HL-60 (cell line): ENCODE results near the gene KCNQ1.

Experiments used
- DNase-seq, 2 experiments: peaks; one replicate each; pipeline ENCODE4 v3.0.0-alpha.2; 2010 to 2020; ENCODE audit warnings: low read depth in 1 of 2, low spot score in 1 of 2
- H3K27ac ChIP-seq: fragments of 250-450 bp; sonication (Bioruptor Pico); replicated peaks from 2 replicates; pipeline ENCODE4 v1.5.1; 2020; ENCODE audit warnings: mild to moderate bottlenecking, moderate library complexity
- H3K27me3 ChIP-seq: fragments of 250-450 bp; sonication (Bioruptor Pico); 2 replicates; pipeline ENCODE4 v1.5.1; 2021; ENCODE audit warnings: mild to moderate bottlenecking, moderate library complexity; ENCODE audit not compliant: insufficient read depth, poor library complexity, severe bottlenecking
- H3K4me3 ChIP-seq: replicated peaks from 2 replicates; pipeline ENCODE4 v1.5.1; 2011; ENCODE audit warnings: mild to moderate bottlenecking, control low read depth, low read length; ENCODE audit not compliant: insufficient read depth
- GABPA ChIP-seq: IDR thresholded peaks from 2 replicates; pipeline ENCODE4 v1.6.1; 2012; ENCODE audit warnings: low read depth
- POLR2AphosphoS5 ChIP-seq: IDR thresholded peaks from 2 replicates; pipeline ENCODE4 v1.6.1; 2012; ENCODE audit warnings: low read depth
- SPI1 ChIP-seq: IDR thresholded peaks from 2 replicates; pipeline ENCODE4 v1.6.1; 2012; ENCODE audit warnings: low read depth, mild to moderate bottlenecking, borderline replicate concordance
- TF ChIP-seq, protein P1 (sequence below): IDR thresholded peaks from one replicate; pipeline ENCODE4 v1.5.1; 2011; ENCODE audit warnings: low read length, control low read depth, inconsistent platforms; ENCODE audit not compliant: insufficient read depth
- TF ChIP-seq, protein P2 (sequence below): IDR thresholded peaks from 2 replicates; pipeline ENCODE4 v1.6.1; 2012; ENCODE audit warnings: low read depth; ENCODE audit not compliant: insufficient replicate concordance

Gene KCNQ1

DNA sequence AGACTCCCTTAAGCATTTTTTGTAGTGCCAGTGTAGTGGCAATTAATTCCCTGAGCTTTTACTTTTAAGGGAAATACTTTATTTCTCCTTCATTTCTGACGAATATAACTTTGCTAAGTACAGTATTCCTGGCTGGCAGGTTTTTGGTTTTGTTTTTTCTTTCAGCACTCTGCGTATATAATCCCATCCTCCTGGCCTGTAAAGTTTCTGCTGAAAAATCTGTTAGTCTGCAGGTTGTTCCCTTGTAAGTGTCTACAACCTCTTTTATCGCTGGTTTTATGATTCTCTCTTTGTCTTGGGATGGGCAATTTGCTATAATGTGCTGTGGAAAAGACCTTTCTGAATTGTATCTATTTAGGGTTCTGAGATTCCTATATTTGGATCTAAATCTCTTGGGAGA, 198.9 kb downstream of the KCNQ1 start:
- TF ChIP-seq GABPA = no peak
- TF ChIP-seq, protein P1, sequence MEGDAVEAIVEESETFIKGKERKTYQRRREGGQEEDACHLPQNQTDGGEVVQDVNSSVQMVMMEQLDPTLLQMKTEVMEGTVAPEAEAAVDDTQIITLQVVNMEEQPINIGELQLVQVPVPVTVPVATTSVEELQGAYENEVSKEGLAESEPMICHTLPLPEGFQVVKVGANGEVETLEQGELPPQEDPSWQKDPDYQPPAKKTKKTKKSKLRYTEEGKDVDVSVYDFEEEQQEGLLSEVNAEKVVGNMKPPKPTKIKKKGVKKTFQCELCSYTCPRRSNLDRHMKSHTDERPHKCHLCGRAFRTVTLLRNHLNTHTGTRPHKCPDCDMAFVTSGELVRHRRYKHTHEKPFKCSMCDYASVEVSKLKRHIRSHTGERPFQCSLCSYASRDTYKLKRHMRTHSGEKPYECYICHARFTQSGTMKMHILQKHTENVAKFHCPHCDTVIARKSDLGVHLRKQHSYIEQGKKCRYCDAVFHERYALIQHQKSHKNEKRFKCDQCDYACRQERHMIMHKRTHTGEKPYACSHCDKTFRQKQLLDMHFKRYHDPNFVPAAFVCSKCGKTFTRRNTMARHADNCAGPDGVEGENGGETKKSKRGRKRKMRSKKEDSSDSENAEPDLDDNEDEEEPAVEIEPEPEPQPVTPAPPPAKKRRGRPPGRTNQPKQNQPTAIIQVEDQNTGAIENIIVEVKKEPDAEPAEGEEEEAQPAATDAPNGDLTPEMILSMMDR = no peak
- TF ChIP-seq, protein P2, sequence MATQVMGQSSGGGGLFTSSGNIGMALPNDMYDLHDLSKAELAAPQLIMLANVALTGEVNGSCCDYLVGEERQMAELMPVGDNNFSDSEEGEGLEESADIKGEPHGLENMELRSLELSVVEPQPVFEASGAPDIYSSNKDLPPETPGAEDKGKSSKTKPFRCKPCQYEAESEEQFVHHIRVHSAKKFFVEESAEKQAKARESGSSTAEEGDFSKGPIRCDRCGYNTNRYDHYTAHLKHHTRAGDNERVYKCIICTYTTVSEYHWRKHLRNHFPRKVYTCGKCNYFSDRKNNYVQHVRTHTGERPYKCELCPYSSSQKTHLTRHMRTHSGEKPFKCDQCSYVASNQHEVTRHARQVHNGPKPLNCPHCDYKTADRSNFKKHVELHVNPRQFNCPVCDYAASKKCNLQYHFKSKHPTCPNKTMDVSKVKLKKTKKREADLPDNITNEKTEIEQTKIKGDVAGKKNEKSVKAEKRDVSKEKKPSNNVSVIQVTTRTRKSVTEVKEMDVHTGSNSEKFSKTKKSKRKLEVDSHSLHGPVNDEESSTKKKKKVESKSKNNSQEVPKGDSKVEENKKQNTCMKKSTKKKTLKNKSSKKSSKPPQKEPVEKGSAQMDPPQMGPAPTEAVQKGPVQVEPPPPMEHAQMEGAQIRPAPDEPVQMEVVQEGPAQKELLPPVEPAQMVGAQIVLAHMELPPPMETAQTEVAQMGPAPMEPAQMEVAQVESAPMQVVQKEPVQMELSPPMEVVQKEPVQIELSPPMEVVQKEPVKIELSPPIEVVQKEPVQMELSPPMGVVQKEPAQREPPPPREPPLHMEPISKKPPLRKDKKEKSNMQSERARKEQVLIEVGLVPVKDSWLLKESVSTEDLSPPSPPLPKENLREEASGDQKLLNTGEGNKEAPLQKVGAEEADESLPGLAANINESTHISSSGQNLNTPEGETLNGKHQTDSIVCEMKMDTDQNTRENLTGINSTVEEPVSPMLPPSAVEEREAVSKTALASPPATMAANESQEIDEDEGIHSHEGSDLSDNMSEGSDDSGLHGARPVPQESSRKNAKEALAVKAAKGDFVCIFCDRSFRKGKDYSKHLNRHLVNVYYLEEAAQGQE = no peak
- no peak for TF ChIP-seq SPI1
- TF ChIP-seq POLR2AphosphoS5 = no peak
- Histone ChIP-seq H3K4me3 (no peak overlapping the region), H3K27me3 (no peaks in the 10 kb centered on the region)

DNA sequence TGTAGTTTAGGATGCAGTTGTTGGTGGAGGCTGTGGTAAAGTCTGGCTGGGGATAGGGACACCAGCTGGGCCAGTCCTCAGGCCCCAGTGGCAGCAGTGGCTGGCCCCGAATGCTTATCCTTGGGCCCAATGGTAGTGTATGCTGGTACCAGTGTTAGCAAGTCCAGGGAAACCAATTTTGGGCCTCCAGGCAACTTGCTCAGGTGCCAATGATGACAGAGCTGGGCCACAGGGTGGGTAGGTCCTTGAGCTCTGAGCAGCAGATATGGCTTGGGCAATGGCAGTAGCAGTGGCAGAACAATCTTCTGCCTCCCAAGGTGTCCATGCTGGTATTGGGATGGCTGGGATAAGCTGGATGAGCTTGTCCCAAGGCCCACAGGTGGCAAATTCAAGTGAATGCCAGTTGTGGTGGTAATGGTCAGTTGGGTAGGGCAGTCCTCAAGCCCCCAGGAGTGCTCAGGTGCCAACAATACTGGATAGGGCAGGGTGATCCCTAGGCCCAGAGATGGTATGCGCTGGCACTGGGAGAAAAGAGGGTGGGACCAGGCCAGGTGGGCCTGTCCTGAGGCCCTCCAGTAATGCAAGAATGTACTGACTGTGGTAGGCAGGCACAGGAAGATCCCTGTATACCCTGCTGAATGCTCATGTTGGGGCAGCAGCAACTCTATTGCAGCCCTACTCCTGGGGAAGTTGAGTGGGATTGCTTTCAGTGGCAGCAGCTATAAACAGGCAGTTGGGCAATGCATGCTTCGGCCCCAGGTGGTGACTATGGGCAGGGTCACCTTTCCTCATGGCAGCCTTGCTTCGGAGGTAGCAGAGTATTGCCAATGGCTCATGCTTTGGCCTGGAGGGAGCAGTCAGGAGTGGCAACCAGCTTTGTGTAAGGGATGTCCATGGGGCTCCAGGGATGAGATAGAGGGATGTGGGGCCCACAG, 200.3 kb downstream of the KCNQ1 start:
- Histone ChIP-seq H3K4me3 (no peak overlapping the region), H3K27ac (no peak overlapping the region), H3K27me3 (no peaks in the 10 kb centered on the region)
- no peak for TF ChIP-seq POLR2AphosphoS5
- no peak for TF ChIP-seq SPI1
- TF ChIP-seq, protein P1 = no peak
- TF ChIP-seq, protein P2 = no peak
- no peak for TF ChIP-seq GABPA
- no peak for DNase-seq

More for the DNA sequence above, 198.9 kb downstream of the KCNQ1 start:
- no peak for DNase-seq
- H3K27ac ChIP-seq = no peak overlapping the region

DNA sequence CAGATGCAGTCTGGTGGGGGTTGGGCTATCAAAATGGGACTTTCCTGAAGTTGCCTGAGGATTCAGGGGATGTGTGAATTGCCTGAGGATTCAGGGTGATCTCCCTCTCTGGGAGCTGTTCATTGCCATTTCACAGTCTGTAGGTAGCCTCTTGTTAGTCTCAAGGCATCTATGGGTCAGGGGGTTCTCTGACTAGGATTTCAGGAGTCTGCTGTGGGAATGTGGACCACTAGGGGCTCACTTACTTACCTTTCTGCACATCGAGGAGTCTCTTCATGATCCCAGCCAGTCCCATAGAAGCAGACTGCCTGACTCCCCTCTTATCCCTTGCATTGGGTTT, 200.9 kb downstream of the KCNQ1 start:
- H3K27me3 ChIP-seq = no peaks in the 10 kb centered on the region
- DNase-seq = no peak
- H3K4me3 ChIP-seq = no peak overlapping the region
- no peak overlapping the region for H3K27ac ChIP-seq
- TF ChIP-seq, protein P1 = no peak
- TF ChIP-seq, protein P2 = no peak
- TF ChIP-seq GABPA = no peak
- TF ChIP-seq SPI1 = no peak
- no peak for TF ChIP-seq POLR2AphosphoS5
